SK-N-MC (cell line): Measurements from ENCODE around the gene ST3GAL4.
A peak's percentile ranks its signal among the peaks of the same experiment; 100 is the strongest.
"Not testable (repeated sequence)": the region's sequence is repeated elsewhere in the genome, so short reads cannot be mapped to it uniquely, and the experiment has no call there.

Experiments
- DNase-seq: peaks from one replicate; pipeline ENCODE4 v3.0.0-alpha.2; 2011; ENCODE audit warnings: low read depth, low spot score
- H3K27ac ChIP-seq: fragments of 200-600 bp; sonication (generic); 2 replicates; pipeline ENCODE4 v1.5.1; 2016; ENCODE audit warnings: mixed run types
- H3K36me3 ChIP-seq: fragments of 200-600 bp; sonication (generic); 2 replicates; pipeline ENCODE4 v1.6.1; 2017; ENCODE audit warnings: antibody characterized with exemption, low read length, mixed read lengths; ENCODE audit not compliant: insufficient read depth
- H3K4me3 ChIP-seq: fragments of 200-600 bp; sonication (generic); 2 replicates; pipeline ENCODE4 v1.5.1; 2016
- H3K9ac ChIP-seq: fragments of 200-600 bp; sonication (generic); 2 replicates; pipeline ENCODE4 v1.8.0; 2017; ENCODE audit warnings: mixed run types, mixed read lengths; ENCODE audit not compliant: insufficient read length
- H3K9me3 ChIP-seq: fragments of 200-600 bp; sonication (generic); 2 replicates; pipeline ENCODE4 v1.6.1; 2017; ENCODE audit warnings: low read depth, mild to moderate bottlenecking, antibody characterized with exemption, low read length, moderate library complexity, mixed read lengths
- EZH2 ChIP-seq: fragments of 200-600 bp; sonication (generic); IDR thresholded peaks from one replicate; pipeline ENCODE4 v1.6.1; 2017; ENCODE audit warnings: antibody characterized with exemption
- FOXP2 ChIP-seq: optimal IDR thresholded peaks from 2 replicates; pipeline ENCODE3; 2011; ENCODE audit warnings: mild to moderate bottlenecking, moderate library complexity; ENCODE audit not compliant: insufficient read depth; ENCODE audit errors: extremely low read length, control extremely low read depth
- POLR2AphosphoS5 ChIP-seq: IDR thresholded peaks from 2 replicates; pipeline ENCODE4 v1.6.1; 2012; ENCODE audit warnings: mild to moderate bottlenecking, low read depth, low read length, borderline replicate concordance

Gene ST3GAL4

GRCh38 chr11:126375726-126376125 lies 20.2 kb downstream of the ST3GAL4 start:
- no peaks in the 10 kb centered on the region for H3K9me3 ChIP-seq
- H3K4me3 ChIP-seq: no peak overlapping the region
- H3K9ac ChIP-seq: no peak overlapping the region
- no peak for TF ChIP-seq POLR2AphosphoS5
- TF ChIP-seq EZH2: no peak
- no peak for TF ChIP-seq FOXP2
- H3K27ac ChIP-seq: peak overlapping the region; percentile 49; the same call in 1 of the 2 replicates
- no peaks in the 10 kb centered on the region for H3K36me3 ChIP-seq
- no peak for DNase-seq

DNA sequence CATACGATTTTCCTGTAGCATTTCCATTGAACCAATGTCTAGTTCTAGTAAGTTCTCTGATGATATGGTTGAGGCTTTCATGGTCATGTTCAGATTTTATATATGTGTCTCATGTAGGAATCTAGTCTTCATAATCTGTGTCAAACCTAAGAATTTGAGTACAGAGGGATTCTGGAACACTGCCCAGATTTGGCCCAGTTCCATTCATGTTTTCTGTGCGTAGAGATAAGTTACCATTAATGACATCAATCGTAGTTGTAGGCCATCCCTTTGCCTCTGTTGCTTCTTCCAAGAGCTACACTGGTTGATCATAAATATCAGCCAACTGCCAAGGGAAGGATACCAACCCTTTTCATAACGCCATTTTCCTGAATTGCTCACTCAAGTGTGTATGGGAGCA lies 23.3 kb downstream of the ST3GAL4 start:
- TF ChIP-seq POLR2AphosphoS5 (no peak), FOXP2 (no peak), EZH2 (no peak)
- H3K27ac ChIP-seq: no peak overlapping the region
- DNase-seq: no peak

DNA sequence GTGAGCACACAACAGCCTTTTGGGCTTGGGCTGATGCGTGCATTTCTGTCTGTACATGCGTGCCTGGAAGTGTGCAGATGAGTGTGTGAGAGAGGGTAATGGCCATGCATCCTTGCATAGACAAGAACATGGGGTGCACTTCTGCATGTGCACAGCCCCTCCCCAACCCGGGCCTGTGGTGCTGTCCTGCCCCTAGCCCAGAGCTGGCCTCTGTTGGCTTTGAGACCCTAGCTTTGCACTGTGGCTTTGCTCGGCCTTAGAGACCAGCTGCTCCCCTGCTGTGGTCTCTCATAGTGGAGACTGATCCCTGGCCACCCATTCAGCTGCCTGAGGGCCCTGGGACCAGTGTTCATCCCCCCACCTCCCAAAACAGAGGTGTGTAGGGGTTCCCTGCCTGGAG lies 25.4 kb downstream of the ST3GAL4 start:
- TF ChIP-seq FOXP2 (no peak), EZH2 (no peak), POLR2AphosphoS5 (no peak)
- Histone ChIP-seq H3K36me3 (no peaks in the 10 kb centered on the region), H3K9ac (no peak overlapping the region), H3K9me3 (no peaks in the 10 kb centered on the region), H3K27ac (no peak overlapping the region), H3K4me3 (no peak overlapping the region)
- no peak for DNase-seq

More for the DNA sequence above, 23.3 kb downstream of the ST3GAL4 start:
- Histone ChIP-seq H3K9ac (no peak overlapping the region), H3K9me3 (no peaks in the 10 kb centered on the region), H3K36me3 (no peaks in the 10 kb centered on the region), H3K4me3 (no peak overlapping the region)

DNA sequence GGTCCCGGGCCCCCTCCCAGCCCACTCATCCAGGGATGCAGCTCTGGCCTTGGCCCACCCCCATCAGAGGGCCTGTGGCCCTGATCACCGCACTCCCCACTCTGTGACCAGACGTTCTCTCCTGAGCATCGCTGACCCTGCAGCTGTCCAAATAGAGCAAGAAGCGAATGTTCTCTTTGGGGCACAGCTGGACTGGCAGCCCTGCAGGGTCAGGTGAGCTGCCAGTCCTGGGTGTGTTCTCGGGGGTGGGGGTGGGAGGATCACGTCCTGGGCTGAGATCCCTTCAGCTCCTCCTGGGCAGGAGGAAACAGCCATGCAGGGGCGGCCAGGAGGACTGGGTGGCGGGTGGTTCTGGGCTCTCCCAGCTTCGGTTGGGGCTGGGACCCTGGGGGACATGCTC lies 26.5 kb downstream of the ST3GAL4 start:
- not testable (repeated sequence) for H3K27ac ChIP-seq, H3K4me3 ChIP-seq, DNase-seq, H3K9ac ChIP-seq, H3K9me3 ChIP-seq, H3K36me3 ChIP-seq

GRCh38 chr11:126382641-126383040 lies 27.2 kb downstream of the ST3GAL4 start:
- not testable (repeated sequence) for H3K27ac ChIP-seq, DNase-seq, H3K36me3 ChIP-seq, H3K9me3 ChIP-seq, H3K4me3 ChIP-seq, H3K9ac ChIP-seq

GRCh38 chr11:126383339-126384335 lies 28.2 kb downstream of the ST3GAL4 start:
- no peak overlapping the region for H3K4me3 ChIP-seq
- no peaks in the 10 kb centered on the region for H3K36me3 ChIP-seq
- no peak for DNase-seq
- H3K9ac ChIP-seq: no peak overlapping the region
- H3K27ac ChIP-seq: no peak overlapping the region
- H3K9me3 ChIP-seq: no peaks in the 10 kb centered on the region
- TF ChIP-seq FOXP2: no peak
- no peak for TF ChIP-seq POLR2AphosphoS5
- TF ChIP-seq EZH2: no peak

DNA sequence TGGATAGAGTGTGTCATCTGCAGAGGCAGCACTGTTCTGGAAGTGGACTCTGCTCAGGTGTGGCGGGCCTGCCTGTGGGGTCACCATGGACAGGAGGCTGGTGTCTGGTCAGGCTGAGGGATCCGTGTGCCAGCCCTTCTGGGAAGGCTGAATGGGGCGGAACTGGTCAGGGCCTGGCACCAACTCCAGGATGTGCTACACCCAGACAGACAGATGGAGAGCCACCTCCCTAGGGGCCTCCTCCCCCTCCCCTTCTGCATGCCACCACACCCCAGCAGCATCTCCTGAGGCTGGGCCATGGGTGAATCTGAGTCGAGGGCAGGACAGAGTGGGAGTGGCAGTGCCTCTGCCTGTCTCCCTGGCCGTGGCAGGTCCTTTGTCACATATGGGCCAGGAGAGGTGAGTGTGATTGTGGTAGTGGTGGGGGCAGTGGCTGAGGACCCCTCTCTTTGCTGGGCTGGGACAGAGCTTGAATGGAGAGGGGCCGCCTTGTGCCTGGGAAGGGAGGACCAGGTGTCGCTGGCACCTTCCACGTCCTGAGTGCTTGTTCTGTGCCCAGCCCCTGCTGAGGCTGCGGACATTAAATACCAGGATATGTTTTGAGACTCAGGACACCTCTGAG lies 29.1 kb downstream of the ST3GAL4 start:
- DNase-seq: no peak
- H3K9ac ChIP-seq: no peak overlapping the region
- TF ChIP-seq POLR2AphosphoS5: no peak
- TF ChIP-seq EZH2: no peak
- TF ChIP-seq FOXP2: no peak
- no peaks in the 10 kb centered on the region for H3K9me3 ChIP-seq
- no peak overlapping the region for H3K4me3 ChIP-seq
- no peaks in the 10 kb centered on the region for H3K36me3 ChIP-seq
- no peak overlapping the region for H3K27ac ChIP-seq

DNA sequence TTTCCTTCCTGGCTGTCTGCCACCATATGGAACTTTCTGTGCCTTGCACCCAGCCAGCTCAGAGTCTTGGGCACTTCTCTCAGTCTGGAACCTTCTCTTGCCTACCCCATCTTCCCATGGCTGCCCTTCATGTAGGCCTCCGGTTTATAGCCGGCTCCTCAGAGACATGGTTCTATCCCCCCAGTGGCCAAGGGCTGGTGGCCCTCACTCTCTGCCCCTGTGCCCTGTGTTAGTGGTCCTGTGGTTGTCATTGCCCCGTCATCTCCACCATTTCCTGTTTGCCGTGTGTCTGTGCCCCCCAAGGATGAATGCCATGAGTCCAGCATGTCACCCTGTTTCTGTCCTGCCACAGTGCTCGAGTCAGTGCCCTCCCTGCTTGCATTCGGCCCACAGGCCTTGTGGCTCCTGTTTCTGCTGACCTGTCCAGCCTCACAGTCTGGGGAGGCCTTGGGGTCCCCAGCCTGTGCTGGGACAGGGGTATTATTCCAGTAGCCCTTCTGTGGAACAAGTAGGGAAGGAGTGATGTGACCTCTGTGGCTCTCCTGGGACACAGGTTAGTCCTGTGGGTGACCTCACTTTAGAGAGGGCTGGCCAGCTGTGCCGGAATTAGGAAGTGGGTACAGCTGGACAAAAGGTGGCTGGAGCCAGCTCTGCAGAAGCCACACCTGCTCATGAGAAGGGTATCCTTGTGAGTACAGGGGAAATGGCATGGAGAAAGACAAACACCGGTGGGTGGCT lies 30.7 kb downstream of the ST3GAL4 start:
- no peak overlapping the region for H3K9ac ChIP-seq

DNA sequence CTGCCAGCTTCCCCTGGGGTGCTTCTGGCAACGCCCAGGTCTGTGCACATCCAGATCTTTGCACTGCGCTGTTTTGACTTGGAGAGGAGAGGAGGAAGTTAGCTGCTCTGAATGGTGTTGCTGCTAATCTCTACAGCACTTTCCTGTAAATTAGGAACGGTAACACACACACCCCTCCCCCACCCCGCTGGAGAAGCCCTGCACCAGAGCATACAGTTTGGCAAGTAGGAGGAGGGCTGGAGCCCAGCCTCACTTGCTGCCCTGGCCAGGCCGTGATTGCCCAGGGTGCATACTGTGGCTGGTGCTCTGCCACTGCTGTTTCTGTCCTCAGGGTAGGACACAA lies 31.2 kb downstream of the ST3GAL4 start:
- not testable (repeated sequence) for H3K27ac ChIP-seq, H3K36me3 ChIP-seq, H3K4me3 ChIP-seq, H3K9me3 ChIP-seq, H3K9ac ChIP-seq, DNase-seq

More for the DNA sequence above, 30.7 kb downstream of the ST3GAL4 start:
- Histone ChIP-seq H3K36me3 (no peaks in the 10 kb centered on the region), H3K4me3 (no peak overlapping the region), H3K9me3 (no peaks in the 10 kb centered on the region), H3K27ac (no peak overlapping the region)
- DNase-seq: no peak
- TF ChIP-seq FOXP2 (no peak), EZH2 (no peak), POLR2AphosphoS5 (no peak)
